Central memory CD8-positive, alpha-beta T cell (primary cell): ENCODE measurements around the gene N4BP2L1.
A peak's percentile ranks its signal among the peaks of the same experiment; 100 is the strongest.

ENCODE experiments used
- ATAC-seq: fragments of 150-1000 bp; cut with Tn5 transposase; replicated peaks from 2 replicates; pipeline ENCODE4 v1.10.0; 2022; ENCODE audit warnings: mild to moderate bottlenecking, moderate FRiP score, moderate number of reproducible peaks; ENCODE audit not compliant: poor library complexity, severe bottlenecking; ENCODE audit errors: extremely low read depth
- DNase-seq, 2 donors: peaks; one replicate each; pipeline ENCODE4 v3.0.0; 2021; ENCODE audit warnings: low spot score in 2 of 2
- H3K27ac Mint-ChIP-seq: one replicate; pipeline ENCODE4 v1.8.0; 2022; ENCODE audit warnings: low read depth, mild to moderate bottlenecking, moderate library complexity, mixed read lengths
- H3K27me3 Mint-ChIP-seq: one replicate; pipeline ENCODE4 v1.8.0; 2022; ENCODE audit warnings: mixed read lengths
- H3K36me3 Mint-ChIP-seq: one replicate; pipeline ENCODE4 v1.8.0; 2022; ENCODE audit warnings: mild to moderate bottlenecking, moderate library complexity, mixed read lengths; ENCODE audit not compliant: insufficient read depth
- H3K4me1 Mint-ChIP-seq: one replicate; pipeline ENCODE4 v1.8.0; 2022; ENCODE audit warnings: mixed read lengths
- H3K4me3 Mint-ChIP-seq: one replicate; pipeline ENCODE4 v1.8.0; 2022; ENCODE audit warnings: mild to moderate bottlenecking, moderate library complexity, mixed read lengths
- H3K9me3 Mint-ChIP-seq: one replicate; pipeline ENCODE4 v1.8.0; 2022; ENCODE audit warnings: mixed read lengths

N4BP2L1 gene

GRCh38 chr13:32453981-32454380, 26.1 kb upstream of the N4BP2L1 start:
- H3K27ac Mint-ChIP-seq: no peak overlapping the region
- H3K4me3 Mint-ChIP-seq: no peak overlapping the region
- peaks cover 10% of the 10 kb centered on the region for H3K4me1 Mint-ChIP-seq
- H3K27me3 Mint-ChIP-seq: no peaks in the 10 kb centered on the region
- H3K36me3 Mint-ChIP-seq: no peaks in the 10 kb centered on the region
- DNase-seq: no peak
- peaks cover 9% of the 10 kb centered on the region for H3K9me3 Mint-ChIP-seq
- ATAC-seq: no peak

- H3K4me3 Mint-ChIP-seq: no peak overlapping the region
- H3K36me3 Mint-ChIP-seq: peaks cover 3% of the 10 kb centered on the region
Measured at GRCh38 chr13:32448972-32449371, 21.0 kb upstream of the N4BP2L1 start.

GRCh38 chr13:32447894-32448623, 20.1 kb upstream of the N4BP2L1 start:
- no peak overlapping the region for H3K4me3 Mint-ChIP-seq
- peaks cover 3% of the 10 kb centered on the region for H3K36me3 Mint-ChIP-seq
- no peak for DNase-seq
- no peaks in the 10 kb centered on the region for H3K9me3 Mint-ChIP-seq
- H3K4me1 Mint-ChIP-seq: peaks cover 2% of the 10 kb centered on the region
- no peaks in the 10 kb centered on the region for H3K27me3 Mint-ChIP-seq
- ATAC-seq: no peak
- H3K27ac Mint-ChIP-seq: peak overlapping the region; percentile 23

More at GRCh38 chr13:32448972-32449371, 21.0 kb upstream of the N4BP2L1 start:
- Mint-ChIP-seq H3K27me3 (no peaks in the 10 kb centered on the region), H3K4me1 (no peaks in the 10 kb centered on the region), H3K27ac (no peak overlapping the region), H3K9me3 (no peaks in the 10 kb centered on the region)
- ATAC-seq (no peak), DNase-seq (no peak)

- no peaks in the 10 kb centered on the region for H3K9me3 Mint-ChIP-seq
- peaks cover 5% of the 10 kb centered on the region for H3K4me1 Mint-ChIP-seq
- H3K4me3 Mint-ChIP-seq: no peak overlapping the region
- DNase-seq: no peak
- no peak for ATAC-seq
- H3K27ac Mint-ChIP-seq: no peak overlapping the region
- H3K27me3 Mint-ChIP-seq: no peaks in the 10 kb centered on the region
- H3K36me3 Mint-ChIP-seq: peaks cover 3% of the 10 kb centered on the region
Measured at GRCh38 chr13:32446773-32447465, 19.0 kb upstream of the N4BP2L1 start.

GRCh38 chr13:32446220-32446619, 18.3 kb upstream of the N4BP2L1 start:
- peaks cover 3% of the 10 kb centered on the region for H3K36me3 Mint-ChIP-seq
- H3K4me3 Mint-ChIP-seq: no peak overlapping the region
- no peak for DNase-seq
- H3K27ac Mint-ChIP-seq: no peak overlapping the region
- no peaks in the 10 kb centered on the region for H3K27me3 Mint-ChIP-seq
- no peaks in the 10 kb centered on the region for H3K9me3 Mint-ChIP-seq
- ATAC-seq: no peak
- peaks cover 5% of the 10 kb centered on the region for H3K4me1 Mint-ChIP-seq

GRCh38 chr13:32445461-32445860, 17.5 kb upstream of the N4BP2L1 start:
- ATAC-seq (no peak), DNase-seq (no peak)
- Mint-ChIP-seq H3K27me3 (no peaks in the 10 kb centered on the region), H3K27ac (no peak overlapping the region), H3K4me3 (no peak overlapping the region), H3K9me3 (no peaks in the 10 kb centered on the region), H3K4me1 (peaks cover 5% of the 10 kb centered on the region), H3K36me3 (peaks cover 3% of the 10 kb centered on the region)

GRCh38 chr13:32443111-32443510, 15.2 kb upstream of the N4BP2L1 start:
- Mint-ChIP-seq H3K4me1 (peaks cover 5% of the 10 kb centered on the region), H3K4me3 (no peak overlapping the region), H3K27me3 (no peaks in the 10 kb centered on the region), H3K36me3 (peaks cover 6% of the 10 kb centered on the region), H3K9me3 (no peaks in the 10 kb centered on the region), H3K27ac (peak overlapping the region; percentile 6)
- ATAC-seq: peak; percentile 52
- DNase-seq: no peak

- DNase-seq (no peak), ATAC-seq (no peak)
- no peaks in the 10 kb centered on the region for H3K27me3 Mint-ChIP-seq
- peaks cover 5% of the 10 kb centered on the region for H3K4me1 Mint-ChIP-seq
- H3K4me3 Mint-ChIP-seq: no peak overlapping the region
- peaks cover 5% of the 10 kb centered on the region for H3K36me3 Mint-ChIP-seq
- no peaks in the 10 kb centered on the region for H3K9me3 Mint-ChIP-seq
- H3K27ac Mint-ChIP-seq: no peak overlapping the region
Measured at GRCh38 chr13:32438871-32439270, 10.9 kb upstream of the N4BP2L1 start.

GRCh38 chr13:32432856-32433255, 4.9 kb upstream of the N4BP2L1 start:
- no peak overlapping the region for H3K4me3 Mint-ChIP-seq
- no peak overlapping the region for H3K27ac Mint-ChIP-seq
- no peak for DNase-seq
- peaks cover 7% of the 10 kb centered on the region for H3K4me1 Mint-ChIP-seq
- H3K27me3 Mint-ChIP-seq: no peaks in the 10 kb centered on the region
- peaks cover 7% of the 10 kb centered on the region for H3K36me3 Mint-ChIP-seq
- no peaks in the 10 kb centered on the region for H3K9me3 Mint-ChIP-seq
- ATAC-seq: no peak

- Mint-ChIP-seq H3K9me3 (no peaks in the 10 kb centered on the region), H3K27me3 (no peaks in the 10 kb centered on the region), H3K27ac (no peak overlapping the region), H3K36me3 (peaks cover 16% of the 10 kb centered on the region), H3K4me1 (peaks cover 13% of the 10 kb centered on the region), H3K4me3 (no peak overlapping the region)
- no peak for DNase-seq
- ATAC-seq: no peak
Measured at GRCh38 chr13:32431361-32431760, 3.4 kb upstream of the N4BP2L1 start.

GRCh38 chr13:32430018-32430747, 2.3 kb upstream of the N4BP2L1 start:
- Mint-ChIP-seq H3K27ac (peak overlapping the region; percentile 56), H3K9me3 (no peaks in the 10 kb centered on the region), H3K27me3 (no peaks in the 10 kb centered on the region), H3K36me3 (peaks cover 24% of the 10 kb centered on the region), H3K4me3 (no peak overlapping the region), H3K4me1 (peaks cover 23% of the 10 kb centered on the region)
- DNase-seq (no peak), ATAC-seq (no peak)

- H3K27ac Mint-ChIP-seq: peak overlapping the region; percentile 98
- no peaks in the 10 kb centered on the region for H3K27me3 Mint-ChIP-seq
- ATAC-seq (no peak), DNase-seq (no peak)
- H3K9me3 Mint-ChIP-seq: no peaks in the 10 kb centered on the region
- no peak overlapping the region for H3K4me3 Mint-ChIP-seq
- H3K36me3 Mint-ChIP-seq: peaks cover 24% of the 10 kb centered on the region
- H3K4me1 Mint-ChIP-seq: peaks cover 26% of the 10 kb centered on the region
Measured at GRCh38 chr13:32429433-32429909, 1.5 kb upstream of the N4BP2L1 start.
